AG04449 (cell line): ENCODE measurements around the gene CHKB.

Source experiments
- CTCF ChIA-PET: fragments of 350-600 bp; formaldehyde crosslinking; extraction: SDS; loops from one replicate; lab custom pipeline; 2021; ENCODE audit warnings: antibody characterized with exemption; lab: Yijun Ruan, JAX
- POLR2A ChIA-PET: fragments of 400-600, 350-600 bp; formaldehyde crosslinking; extraction: SDS; loops from one replicate; lab custom pipeline; 2020; ENCODE audit warnings: antibody characterized with exemption, inconsistent platforms; lab: Yijun Ruan, JAX
- DNase-seq: peaks from one replicate; pipeline ENCODE4 v3.0.0-alpha.2; 2010; ENCODE audit warnings: low read depth, low spot score
- H3K4me3 ChIP-seq: 2 replicates; pipeline ENCODE4 v1.5.1; 2011; ENCODE audit warnings: low read depth, mild to moderate bottlenecking, control low read depth, low read length
- TF ChIP-seq, protein P1 (sequence below): IDR thresholded peaks from one replicate; pipeline ENCODE4 v1.5.1; 2011; ENCODE audit warnings: mild to moderate bottlenecking, moderate library complexity, low read length, control low read depth, inconsistent platforms; ENCODE audit not compliant: insufficient read depth; ENCODE audit errors: missing control alignments

Gene CHKB

DNA sequence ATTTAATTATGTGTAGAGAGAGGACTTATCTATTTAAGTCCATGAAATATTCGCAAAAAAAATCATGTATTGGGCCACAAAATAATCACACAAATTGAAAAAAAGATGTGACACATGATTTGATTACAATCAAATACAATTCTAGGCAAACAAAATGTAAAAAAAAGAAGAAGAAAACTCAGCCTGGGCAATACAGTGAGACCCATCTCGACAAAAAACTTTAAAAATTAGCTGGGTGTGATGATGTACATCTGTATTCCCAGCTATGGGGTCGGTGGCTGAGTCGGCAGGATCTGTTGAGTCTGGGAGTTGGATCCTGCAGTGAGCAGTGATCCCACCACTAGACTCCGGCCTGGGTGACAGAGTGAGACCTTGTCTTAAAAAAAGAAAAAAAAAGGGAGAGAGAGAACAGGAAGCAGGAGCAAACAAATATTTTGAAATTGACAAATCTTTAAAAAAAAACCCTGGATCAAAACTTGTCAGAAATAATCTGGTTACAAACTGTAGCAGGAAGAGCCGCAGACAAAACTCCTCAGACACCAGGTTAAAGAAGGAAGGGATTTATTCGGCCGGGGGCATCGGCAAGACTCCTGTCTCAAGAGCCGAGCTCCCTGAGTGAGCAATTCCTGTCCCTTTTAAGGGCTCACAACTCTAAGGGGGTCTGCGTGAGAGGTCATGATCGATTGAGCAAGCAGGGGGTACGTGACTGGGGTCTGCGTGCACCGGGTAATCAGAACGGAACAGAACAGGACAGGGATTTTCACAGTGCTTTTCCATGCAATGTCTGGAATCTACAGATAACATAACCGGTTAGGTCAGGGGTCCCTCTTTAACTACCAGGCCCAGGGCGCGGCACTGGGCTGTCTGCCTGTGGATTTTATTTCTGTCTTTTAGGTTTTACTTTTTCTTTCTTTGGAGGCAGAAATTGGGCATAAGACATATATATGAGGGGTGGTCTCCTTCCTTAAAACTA lies 49.5 kb downstream of the CHKB start:
- TF ChIP-seq, protein P1, sequence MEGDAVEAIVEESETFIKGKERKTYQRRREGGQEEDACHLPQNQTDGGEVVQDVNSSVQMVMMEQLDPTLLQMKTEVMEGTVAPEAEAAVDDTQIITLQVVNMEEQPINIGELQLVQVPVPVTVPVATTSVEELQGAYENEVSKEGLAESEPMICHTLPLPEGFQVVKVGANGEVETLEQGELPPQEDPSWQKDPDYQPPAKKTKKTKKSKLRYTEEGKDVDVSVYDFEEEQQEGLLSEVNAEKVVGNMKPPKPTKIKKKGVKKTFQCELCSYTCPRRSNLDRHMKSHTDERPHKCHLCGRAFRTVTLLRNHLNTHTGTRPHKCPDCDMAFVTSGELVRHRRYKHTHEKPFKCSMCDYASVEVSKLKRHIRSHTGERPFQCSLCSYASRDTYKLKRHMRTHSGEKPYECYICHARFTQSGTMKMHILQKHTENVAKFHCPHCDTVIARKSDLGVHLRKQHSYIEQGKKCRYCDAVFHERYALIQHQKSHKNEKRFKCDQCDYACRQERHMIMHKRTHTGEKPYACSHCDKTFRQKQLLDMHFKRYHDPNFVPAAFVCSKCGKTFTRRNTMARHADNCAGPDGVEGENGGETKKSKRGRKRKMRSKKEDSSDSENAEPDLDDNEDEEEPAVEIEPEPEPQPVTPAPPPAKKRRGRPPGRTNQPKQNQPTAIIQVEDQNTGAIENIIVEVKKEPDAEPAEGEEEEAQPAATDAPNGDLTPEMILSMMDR: no peak
- CTCF ChIA-PET: interaction anchor here (1.0 to 1.1 kb wide), 2 partner anchors 9 to 30 kb away, joined by 3 read pairs; partner anchors contain the start of gene SYCE3
- H3K4me3 ChIP-seq: no peak overlapping the region
- POLR2A ChIA-PET: no interaction called here
- no peak for DNase-seq

- ChIA-PET CTCF (interaction anchor here (1.0 to 1.3 kb wide), 2 partner anchors 10 to 89 kb away, joined by 3 to 6 read pairs; no protein-coding TSS in a partner anchor), POLR2A (no interaction called here)
- TF ChIP-seq, protein P1: no peak
- H3K4me3 ChIP-seq: peak overlapping the region; percentile 44
- no peak for DNase-seq
These were observed 50.5 kb downstream of the CHKB start for GRCh38 chr22:50531962-50532674.

DNA sequence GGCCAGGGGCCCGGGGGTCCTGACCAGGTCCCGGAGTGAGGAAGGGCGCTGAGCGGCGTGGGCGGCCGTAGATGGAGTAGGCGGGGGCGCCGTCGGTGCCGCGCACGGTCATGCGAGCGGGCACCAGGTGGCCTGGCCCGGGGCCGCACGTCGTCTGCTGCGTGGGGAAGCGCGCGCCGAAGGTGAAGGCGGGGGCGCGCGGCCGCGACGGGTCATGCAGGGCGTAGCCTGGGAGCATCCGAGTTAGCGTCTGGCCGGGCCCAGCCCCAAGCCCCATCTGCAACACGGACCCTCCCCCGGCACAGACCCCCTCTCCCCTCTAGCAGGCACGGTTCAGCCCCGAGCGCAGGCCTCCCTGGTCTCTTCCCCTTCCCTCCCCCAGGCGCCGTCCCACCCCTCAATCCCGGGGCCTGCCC lies 51.1 kb downstream of the CHKB start:
- DNase-seq: no peak
- CTCF ChIA-PET: interaction anchor here (1.0 to 1.3 kb wide), 2 partner anchors 11 to 90 kb away, joined by 3 to 6 read pairs; no protein-coding TSS in a partner anchor
- H3K4me3 ChIP-seq: peak overlapping the region; percentile 44
- TF ChIP-seq, protein P1: no peak
- POLR2A ChIA-PET: no interaction called here

GRCh38 chr22:50530877-50531545 lies 51.6 kb downstream of the CHKB start:
- TF ChIP-seq, protein P1: no peak
- peak overlapping the region; percentile 46 for H3K4me3 ChIP-seq
- ChIA-PET POLR2A (no interaction called here), CTCF (interaction anchor here (1.3 kb wide), 1 partner anchor 90 kb away, joined by 6 read pairs; no protein-coding TSS in a partner anchor)
- no peak for DNase-seq

DNA sequence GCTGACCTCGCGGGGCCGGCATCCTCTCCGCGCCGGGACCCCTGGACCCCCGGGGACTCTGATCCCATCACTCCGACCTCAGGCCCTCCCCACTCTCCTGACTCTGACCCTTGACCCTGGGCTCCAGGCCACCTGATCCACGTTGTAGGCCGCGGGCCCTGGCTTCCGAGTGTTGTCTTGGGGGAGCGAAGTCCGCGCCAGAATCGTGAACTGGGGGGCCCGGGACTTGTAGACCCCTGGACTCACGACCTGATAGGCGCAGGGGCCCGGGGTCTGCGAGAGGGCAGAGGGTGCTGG lies 52.1 kb downstream of the CHKB start:
- no peak for DNase-seq
- ChIA-PET CTCF (no interaction called here), POLR2A (no interaction called here)
- peak overlapping the region; percentile 46 for H3K4me3 ChIP-seq
- TF ChIP-seq, protein P1: no peak
